Measurements from ENCODE around the gene RASAL1.

The RASAL1 gene

DNA sequence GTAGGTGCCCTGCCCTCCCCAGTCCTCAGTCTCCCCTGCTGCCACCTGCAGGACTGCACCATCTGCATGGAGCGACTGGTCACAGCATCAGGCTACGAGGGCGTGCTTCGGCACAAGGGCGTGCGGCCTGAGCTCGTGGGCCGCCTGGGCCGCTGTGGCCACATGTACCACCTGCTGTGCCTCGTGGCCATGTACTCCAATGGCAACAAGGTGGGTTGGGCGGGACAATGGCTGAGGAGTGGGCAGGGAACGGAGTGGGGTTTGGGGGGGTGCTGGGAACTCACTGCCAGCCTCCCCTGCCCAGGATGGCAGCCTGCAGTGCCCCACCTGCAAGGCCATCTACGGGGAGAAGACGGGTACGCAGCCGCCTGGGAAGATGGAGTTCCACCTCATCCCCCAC lies 40.8 kb downstream of the RASAL1 start:
- DNase-seq: no peak

DNA sequence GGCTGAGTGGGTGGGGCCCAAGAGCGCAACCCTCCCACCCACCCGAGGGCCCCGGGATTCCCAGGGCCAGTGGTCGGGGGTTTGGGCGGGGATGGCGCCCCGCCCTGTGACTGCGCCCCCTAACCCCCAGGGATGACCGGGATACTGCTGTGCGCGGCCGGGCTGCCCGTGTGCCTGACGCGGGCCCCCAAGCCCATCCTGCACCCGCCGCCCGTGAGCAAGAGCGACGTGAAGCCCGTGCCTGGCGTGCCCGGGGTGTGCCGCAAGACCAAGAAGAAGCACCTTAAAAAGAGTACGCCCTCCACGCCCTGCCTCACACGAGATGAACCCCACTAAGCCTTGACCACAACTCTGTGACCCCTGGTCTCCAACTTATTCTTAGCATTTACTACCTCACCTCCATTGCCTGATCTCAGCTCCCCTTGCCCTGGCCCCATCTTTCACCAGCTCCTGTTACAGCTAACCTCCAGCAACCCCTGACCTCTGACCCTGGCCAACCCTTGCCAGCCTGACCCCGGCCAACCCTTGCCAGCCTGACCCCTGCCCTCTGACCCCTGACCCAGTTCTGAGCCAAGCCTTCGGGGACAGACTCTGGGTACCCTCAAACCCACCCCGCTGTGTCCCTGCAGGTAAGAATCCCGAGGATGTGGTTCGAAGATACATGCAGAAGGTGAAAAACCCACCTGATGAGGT lies 42.0 kb downstream of the RASAL1 start:
- no peak for DNase-seq

DNA sequence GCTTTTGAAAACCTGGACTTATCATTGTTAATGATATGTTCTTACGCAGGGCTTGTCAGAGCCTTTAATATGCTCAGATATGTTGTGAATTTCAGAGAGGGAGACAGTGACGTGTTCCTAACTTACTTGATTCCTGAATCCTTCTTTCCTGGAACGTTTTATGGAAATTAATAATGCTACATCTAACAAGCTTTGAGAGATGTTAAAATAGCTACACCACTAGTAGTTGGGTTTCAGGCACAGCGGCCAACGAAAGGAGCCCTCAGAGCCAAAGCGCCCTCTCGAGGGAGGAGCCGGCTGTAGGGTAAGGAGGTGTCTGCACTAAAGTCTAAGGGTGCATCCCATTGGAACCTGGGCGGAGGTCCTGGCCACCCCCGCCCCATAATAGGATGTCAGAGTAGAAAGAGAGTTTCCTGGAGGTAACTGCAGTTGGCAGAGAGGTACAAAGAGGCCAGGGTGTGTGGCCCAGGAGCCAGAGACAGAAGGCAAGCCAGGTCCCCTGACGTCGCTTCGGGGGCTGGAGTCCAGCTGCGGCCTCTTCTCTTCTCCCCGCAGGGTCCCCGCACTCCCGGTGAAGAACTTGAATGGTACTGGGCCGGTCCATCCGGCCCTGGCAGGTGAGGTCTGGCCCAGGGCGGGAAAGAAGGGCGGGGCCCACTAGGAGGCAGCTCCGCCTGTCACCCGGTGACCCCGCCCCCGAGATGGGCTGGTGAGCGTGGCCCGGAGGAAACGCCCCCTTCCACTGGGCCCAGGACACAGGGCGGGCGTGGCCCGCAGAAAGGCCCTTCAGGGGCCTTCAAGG lies 42.8 kb downstream of the RASAL1 start:
- DNase-seq: peak in 1 of 2 donors; percentile 19

DNA sequence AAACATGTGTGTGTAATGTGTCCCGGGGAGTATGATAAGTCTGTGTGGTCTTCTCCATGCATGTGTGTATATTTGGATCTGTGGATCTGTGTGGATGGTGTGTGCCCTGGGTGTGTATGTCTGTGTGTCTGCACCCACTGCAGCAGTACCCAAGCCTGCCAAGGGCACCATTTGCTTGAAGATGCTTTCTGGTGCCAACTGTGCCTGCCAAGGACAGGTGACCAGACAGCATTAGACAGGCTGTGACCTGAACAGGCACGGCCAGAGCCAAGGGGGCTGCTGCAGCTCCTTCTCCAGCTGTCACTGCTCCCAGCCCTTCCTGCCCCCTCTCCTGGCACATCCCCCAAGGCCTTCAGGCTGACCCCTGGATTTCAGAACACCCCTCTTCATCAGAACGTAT lies 44.1 kb downstream of the RASAL1 start:
- DNase-seq: no peak

DNA sequence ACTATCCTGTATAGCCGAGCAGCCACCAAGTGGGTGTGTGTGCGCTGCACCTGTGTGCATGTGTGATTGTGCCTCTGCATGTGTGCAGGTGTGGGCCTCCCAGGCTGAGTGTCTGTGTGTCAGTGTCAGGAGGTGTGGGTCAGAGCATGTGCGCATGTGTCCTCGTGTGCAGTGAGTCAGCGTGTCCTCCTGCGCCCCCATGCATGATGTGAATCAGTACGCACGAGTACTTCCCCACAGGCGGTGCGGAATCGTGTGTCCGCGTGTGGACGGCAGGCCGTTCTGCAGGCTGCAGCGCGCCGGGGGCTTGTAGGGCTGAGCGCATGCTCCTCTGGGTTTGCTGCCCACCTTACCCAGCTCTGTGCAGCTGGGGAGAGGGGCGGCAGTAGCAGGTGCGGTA lies 44.8 kb downstream of the RASAL1 start:
- peak in 1 of 2 donors; percentile 17 for DNase-seq

DNA sequence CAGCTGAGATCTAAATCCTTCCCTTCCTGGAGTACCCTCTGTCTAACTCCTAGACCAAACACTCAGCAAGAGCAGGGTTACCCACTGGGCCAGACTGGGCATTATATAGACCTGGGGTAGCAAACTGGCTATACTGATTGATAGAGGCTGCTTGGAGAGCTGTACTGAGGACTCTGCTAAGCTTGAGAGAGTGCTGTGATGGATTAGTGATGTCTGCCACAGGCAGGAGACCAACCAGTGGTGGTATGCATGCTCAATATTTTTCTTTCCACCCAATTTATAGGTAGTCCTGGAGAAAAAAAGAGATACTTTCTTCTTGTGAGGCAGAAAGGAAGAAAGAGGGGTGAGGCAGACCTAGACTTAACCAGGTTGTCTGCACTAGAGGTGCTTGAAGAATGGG lies 45.7 kb downstream of the RASAL1 start:
- DNase-seq: no peak

DNA sequence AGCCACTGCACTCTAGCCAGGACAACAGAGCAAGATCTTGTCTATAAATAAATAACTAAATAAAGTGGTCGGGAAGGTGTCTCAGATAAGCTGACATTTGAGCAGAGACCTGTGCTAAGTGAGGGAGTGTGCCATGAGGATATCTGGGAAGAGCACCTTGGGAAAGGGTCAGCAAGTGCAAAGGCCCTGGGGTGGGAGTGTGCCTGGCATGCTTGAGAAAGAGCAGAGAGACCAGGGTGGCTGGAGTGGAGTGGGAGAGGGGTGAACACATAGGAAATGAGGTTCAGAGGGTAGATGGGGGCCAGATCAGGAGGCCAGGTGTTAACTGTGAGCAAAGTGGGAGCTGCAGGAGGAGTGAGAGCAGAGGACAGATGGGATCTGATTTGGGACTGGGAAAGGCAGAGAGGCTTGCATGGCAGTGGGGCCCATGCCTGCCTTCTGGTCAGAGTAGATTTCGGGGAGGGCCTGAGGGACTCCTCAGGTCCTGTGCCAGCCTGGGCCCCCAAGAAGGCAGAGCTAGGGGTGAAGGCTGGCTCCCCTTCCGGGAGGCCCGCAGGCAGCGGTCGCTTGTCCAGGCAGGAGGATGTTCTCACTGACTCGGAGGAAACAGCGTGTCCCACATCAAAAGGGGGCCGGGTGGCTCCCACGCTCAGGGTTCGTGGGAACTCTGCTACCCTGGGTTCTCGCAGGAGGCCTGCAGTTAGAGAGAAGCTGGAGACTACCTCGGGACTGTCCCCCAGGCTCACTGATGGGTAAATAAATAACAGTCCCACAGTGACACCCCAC lies 46.4 kb downstream of the RASAL1 start:
- peak; percentile 33 to 65 for DNase-seq

DNA sequence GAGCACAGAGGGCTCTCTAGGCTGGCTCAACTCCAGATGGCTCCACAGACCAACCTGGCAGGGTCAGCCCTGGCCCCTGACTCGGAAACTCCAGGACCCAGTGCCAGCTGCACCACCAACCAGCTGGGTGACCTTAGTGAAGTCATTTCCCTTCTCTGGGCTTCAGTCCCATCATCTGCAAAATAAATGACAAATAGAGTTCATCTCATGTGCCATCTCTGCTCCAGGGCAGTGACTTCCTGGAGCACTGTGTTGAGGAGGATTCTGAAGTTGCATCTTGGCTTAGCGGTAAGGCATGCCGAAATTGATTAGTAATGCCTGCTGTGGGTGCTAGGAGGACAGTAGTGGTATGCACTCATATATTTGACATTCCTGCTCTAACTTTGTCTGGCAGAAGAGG lies 47.5 kb downstream of the RASAL1 start:
- DNase-seq: no peak

DNA sequence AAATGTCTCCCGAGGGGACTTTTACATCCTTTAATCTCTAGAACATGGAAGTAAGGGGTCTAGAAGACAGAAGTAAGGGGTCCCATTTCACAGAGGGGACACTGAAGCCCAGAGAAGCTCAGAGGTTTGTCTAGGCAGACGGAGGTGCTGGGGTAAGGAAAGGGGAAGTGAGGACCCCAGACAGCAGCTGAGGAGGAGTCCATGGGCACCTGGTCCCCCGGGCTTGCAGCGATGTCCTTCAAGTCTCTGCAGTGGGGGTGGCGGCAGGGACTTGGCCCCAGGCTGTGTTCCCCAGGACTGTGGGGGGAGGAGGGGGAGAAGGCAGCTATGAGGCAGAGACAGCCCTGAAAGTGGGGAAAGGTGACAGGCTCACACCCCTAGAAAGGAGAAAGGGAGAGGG lies 48.4 kb downstream of the RASAL1 start:
- DNase-seq: peak in 1 of 2 donors; percentile 36

DNA sequence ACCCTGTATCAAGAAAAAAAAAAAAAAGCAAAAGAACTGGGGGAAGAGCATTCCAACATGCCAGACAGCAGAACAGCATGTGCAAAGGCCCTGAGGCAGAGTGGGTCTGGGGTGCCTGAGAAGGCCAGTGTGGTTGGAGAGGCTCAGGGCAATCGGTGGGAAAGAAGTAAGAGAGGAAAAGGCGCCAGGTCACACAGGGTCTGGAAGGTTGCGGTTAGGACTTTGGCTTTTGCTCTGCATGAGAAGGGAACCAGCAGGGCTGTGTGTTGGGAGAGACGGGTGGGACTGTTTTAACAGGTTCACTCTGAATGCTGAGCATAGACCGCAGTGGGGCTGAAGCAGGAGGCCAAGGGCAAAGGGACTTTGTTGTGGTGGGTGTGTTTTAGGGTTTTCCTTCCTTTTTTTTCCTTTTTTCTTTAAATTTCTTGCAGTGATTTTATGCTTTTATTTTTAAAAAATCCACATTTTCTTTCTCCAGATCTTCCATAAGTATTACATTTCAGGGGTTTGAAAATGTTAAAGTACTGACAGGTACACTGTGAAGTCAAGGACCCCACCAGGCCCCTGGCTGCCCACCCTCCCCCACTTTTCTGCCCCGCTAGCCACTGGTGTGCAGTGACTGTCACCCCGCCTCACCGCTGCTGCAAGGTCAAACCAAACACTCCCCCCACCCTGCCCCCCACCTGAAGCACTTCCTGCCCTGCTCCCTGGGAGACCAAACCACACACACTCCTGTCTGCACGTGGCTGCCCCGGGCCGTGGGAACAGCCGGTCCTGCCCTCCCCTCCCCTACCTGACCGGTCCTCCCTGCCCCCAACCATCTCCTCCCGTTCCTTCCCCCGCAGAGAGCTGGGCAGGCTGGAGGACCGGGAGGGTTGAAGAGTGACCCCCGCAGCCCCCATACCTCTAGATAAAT lies 49.1 kb downstream of the RASAL1 start:
- peak; percentile 40 to 46 for DNase-seq

DNA sequence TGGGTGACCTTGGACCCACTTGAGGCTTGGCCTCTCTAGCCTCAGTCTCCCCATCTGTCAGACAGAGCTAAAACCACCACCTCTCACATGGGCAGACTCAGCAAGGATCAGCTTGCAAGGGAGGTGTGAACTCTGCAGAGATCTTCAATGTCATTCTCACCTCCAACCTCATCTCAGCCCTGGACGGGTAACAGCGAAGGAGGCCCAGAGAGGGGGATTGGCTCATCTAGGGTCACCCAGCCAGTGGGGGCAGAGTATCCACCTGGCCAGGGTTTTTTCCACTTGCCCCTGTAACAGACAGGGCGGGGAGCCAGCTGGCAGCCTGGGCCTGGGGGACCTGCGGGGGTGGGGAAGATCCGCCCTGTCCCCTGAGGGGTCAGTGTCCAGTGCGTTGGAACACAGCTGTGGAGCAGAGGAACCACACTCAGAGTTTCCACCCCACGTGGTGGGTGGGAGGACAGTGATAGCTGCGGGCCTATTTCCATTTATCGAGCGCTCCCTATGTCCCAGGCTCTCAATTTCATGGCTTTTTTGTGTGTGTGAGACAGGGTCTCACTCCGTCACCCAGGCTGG lies 51.6 kb downstream of the RASAL1 start:
- DNase-seq: no peak

DNA sequence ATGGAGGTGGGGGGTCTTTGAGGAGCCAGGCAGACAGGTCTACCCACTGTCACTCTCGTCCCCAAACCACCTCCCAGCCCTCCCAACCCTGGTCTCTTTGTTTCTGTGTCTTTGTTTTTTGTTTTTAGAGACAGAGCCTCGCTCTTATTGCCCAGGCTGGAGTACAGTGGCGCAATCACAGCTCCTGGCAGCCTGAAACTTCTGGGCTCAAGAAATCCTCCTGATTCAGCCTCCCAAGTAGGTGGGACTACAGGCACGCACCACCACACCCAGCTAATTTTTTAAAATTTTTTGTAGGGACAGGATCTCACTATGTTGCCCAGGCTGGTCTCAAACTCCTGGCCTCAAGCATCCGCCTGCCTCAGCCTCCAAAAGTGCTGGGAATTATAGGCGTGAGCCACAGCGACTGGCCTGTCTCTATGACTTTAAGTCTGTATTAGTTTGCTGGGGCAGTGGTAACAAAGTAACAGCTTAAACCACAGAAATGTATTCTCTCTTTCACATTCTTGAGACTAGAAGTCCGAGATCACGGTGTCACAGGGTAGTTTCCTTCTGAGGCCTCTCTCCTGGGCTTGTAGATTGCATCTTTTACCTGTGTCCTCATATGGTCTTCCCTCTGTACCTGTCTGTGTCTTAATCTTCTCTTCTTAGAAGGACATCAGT lies 52.9 kb downstream of the RASAL1 start:
- no peak for DNase-seq

DNA sequence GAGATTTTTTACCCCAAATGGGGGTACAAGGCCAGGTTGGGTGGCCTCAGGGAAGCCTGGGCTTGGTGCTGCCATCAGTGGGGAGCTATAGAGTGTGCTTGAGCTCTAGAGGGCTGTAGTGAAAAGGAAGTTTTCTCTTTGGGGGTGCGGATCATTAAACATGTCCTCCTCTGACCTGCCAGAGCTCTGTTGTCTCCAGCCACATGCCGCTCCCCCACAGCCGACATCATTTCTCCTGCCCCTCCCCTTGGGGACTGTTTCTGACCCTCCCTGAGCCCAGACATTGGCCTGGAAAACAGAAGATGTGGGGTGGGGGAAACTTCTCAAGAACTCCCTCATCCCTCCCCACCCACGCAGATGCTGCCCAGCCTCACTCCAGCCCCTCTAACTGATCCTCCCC lies 53.7 kb downstream of the RASAL1 start:
- DNase-seq: no peak

DNA sequence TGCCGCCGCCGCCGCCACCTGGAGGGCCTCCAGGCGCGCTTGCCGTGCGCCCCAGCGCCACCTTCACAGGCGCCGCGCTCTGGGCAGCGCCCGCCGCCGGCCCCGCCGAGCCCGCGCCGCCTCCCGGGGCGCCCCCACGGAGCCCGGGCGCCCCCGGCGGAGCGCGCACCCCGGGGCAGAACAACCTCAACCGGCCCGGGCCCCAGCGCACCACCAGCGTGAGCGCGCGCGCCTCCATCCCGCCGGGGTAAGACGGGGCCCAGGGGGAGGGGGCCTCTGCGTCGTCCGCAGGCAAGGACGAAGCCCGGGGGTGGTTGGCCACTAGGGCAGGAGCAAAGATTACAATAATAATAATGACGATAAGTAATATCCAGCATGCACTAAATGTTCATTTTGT lies 57.7 kb downstream of the RASAL1 start:
- no peak for DNase-seq

DNA sequence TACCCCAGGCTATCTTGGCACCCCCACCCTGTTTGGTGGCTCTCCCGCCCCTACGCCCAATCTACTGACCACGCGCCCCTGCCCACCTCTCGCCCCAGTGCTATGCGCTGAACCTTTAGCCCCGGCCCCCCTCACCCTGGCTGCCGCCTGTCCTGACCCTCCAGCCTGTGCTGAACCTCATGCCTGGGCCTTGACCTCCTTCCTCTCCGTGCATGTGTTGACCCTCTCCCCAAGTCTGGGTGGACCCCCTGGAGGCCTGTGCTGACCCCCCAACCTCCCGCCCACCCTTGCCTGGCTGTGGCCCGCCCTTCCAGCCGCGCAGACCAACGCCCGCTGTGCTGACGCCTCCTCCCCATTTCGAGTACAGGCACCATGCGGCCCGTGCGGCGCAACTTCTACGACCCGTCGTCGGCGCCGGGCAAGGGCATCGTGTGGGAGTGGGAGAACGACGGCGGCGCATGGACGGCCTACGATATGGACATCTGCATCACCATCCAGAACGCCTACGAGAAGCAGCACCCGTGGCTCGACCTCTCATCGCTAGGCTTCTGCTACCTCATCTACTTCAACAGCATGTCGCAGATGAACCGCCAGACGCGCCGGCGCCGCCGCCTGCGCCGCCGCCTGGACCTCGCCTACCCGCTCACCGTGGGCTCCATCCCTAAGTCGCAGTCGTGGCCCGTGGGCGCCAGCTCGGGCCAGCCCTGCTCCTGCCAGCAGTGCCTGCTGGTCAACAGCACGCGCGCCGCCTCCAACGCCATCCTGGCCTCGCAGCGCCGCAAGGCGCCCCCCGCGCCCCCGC lies 58.3 kb downstream of the RASAL1 start:
- no peak for DNase-seq

DNA sequence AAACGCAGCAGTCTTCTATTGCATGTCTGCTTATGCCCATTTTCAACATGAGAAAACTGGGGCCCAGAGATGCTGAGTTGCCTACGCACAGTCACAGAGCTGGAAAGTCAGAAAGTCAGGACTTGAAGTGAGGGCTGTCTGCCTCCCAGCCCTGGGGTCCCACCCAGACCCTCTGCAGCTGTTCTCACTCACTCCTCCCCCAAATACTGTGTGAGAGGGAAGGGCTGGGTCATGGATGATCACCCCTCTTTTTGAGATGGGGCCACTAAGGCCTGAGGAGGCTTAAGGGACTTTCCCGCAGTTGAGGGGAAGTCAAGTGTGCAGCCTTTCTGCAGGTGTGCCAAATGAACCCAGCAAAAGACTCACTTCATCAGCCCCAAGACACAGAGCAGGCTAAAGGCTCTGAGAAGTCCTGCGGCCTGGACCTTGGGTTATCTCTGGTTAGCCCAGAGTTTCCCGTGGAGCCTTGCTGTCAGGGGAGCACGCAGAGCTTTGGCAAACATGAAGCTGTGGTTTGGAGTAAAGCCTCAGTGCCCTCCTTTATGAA lies 60.4 kb downstream of the RASAL1 start:
- peak; percentile 13 to 70 for DNase-seq

DNA sequence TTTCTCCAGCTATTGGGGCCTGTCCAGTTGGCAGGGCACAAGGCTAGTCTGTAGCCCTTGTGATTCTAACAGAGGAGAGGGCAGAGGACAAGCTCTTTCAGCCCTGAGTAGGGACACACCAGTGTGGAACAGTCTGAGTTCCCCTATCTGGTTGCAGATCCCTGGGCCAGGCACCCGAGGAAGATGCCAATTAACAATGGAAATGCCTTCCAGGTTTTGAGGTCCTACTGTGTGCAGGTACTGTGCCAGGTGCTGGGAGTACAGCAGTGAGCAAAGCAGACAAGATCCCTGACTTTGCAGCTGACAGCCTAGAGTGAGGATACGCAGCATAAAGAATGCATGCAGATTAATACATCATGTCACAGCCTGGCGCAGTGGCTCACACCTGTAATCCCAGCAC lies 62.0 kb downstream of the RASAL1 start:
- no peak for DNase-seq

DNA sequence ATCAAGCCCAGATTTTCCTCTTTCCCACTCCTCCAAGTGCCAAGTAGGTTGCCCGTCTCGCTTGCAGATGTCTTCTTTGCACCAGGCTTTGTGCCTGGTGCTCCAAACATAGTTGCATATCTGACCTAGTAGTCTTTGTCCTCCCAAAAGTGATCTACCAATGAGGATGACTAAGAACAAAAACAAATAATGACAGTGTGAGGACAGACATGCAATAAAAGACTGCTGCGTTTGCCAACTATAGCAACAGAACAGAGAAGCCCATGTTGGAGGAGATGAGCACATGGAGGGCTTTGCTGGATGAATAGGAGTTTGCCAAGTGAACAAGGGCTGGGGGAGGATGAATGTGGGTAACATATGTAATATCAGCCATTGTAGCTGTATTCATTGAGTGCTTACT lies 63.4 kb downstream of the RASAL1 start:
- DNase-seq: no peak

DNA sequence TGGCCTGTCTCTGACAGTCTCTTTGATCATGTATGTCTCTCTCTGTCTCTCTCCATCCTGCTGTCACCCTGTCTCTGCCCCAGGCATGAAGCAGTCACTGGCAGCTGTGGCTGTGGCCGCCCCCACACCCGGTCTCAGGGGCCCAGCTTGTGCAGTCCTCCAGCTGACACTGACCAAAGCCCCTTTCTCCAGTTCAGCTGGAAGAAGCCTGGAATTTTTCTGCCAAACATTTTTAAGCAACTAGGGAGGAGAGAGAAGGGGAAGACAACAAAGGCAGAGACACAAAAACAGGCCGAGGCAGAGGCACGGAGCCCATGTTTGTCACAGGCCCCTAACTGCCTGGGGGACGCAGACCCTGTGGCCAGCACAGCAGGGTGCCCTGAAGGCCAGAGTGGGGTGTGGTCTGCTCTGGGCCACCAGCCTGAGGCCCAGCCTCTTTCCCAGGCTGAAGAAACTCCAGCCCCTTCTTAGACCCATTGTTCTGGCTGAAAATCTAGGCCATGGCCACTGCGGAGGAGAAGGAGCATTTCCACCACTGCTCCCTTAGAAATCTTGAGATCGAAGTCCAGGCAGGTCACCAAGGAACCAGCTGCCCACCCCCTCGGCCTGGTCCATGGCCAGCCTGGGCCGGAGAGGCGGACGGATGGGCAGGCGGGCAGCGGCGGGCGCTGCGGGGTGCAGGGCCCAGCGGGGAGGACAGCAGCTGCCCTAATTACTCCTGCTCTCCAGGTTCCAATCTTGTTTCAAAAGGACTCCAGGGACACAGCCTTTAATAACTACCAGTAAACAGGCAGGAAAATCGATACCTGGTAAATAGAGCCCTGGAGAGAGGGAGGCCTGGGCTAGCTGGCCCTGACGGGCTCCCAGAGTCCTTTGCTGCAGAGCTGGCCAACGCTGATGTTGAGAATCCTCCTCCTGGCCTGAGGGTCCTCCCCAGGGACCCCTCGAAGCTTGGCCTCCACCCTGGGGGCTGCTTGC lies 64.1 kb downstream of the RASAL1 start:
- no peak for DNase-seq

All from CD4-positive, alpha-beta T cell treated with Interleukin-1 beta for 1 hour (primary cell).